ENCODE data around the gene TSPAN18. TPM values are rescaled to one million over a fixed set of nuclear protein-coding genes. Genes with fewer than 3 reads are reported as not detected.

Gene TSPAN18
- polyA plus RNA-seq, 1 experiment: 0.98 TPM

DNA sequence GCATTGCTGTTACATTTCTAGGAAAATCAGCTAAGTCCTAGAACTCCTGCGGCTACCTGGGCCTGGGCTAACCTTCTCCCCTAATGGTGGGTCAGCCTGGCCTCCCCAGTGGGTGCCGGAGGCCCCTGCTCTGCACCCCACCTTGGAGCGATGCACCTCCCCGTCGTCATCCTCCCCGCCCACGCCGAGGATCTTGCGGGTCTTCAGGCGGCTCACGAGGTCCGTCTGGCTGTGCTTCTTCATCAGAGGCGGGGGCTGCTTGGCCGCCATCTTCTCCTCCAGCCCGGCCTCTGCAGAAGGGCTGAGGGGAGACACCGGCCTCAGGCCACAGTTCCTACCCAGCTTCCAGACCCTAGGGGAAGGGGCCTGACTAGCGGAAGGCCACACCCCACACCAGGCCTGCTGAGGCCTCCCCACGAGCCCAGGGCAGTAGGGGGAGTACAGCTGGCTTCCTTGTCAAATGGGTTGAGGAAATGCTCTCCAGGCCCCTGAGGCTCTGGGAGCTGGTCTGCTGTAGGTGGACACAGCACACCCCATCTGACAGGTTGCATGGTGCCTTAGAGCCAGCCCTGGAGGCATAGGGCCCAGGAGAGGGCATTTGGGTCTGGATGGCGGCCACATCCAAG, 211.4 kb downstream of the TSPAN18 start:
- TF ChIP-seq, protein P1, sequence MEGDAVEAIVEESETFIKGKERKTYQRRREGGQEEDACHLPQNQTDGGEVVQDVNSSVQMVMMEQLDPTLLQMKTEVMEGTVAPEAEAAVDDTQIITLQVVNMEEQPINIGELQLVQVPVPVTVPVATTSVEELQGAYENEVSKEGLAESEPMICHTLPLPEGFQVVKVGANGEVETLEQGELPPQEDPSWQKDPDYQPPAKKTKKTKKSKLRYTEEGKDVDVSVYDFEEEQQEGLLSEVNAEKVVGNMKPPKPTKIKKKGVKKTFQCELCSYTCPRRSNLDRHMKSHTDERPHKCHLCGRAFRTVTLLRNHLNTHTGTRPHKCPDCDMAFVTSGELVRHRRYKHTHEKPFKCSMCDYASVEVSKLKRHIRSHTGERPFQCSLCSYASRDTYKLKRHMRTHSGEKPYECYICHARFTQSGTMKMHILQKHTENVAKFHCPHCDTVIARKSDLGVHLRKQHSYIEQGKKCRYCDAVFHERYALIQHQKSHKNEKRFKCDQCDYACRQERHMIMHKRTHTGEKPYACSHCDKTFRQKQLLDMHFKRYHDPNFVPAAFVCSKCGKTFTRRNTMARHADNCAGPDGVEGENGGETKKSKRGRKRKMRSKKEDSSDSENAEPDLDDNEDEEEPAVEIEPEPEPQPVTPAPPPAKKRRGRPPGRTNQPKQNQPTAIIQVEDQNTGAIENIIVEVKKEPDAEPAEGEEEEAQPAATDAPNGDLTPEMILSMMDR (IDR thresholded peaks at IDR 0.05; ENCODE audit: low read depth, low read length): no peak
- H3K27me3 ChIP-seq (ENCODE audit: control insufficient read depth, insufficient read depth, low read length): peaks cover 2% of the 10 kb centered on the region
- no peaks in the 10 kb centered on the region for H3K9me3 ChIP-seq (ENCODE audit: control insufficient read depth, insufficient read depth, low read length)
- ChIA-PET CTCF (interaction anchor here (1.0 to 9.1 kb wide), 5 partner anchors 10 to 194 kb away, joined by 3 to 713 read pairs (median 22); no protein-coding TSS in a partner anchor), POLR2A (interaction anchor here (2.2 kb wide), 1 partner anchor 162 kb away, joined by 6 read pairs; no protein-coding TSS in a partner anchor)
- no peak overlapping the region for H3K4me3 ChIP-seq (ENCODE audit: low read depth, low read length)
- H3K27ac ChIP-seq (ENCODE audit: low read depth, low read length): no peak overlapping the region
- DNase-seq (ENCODE audit: low read depth, low spot score): no peak

DNA sequence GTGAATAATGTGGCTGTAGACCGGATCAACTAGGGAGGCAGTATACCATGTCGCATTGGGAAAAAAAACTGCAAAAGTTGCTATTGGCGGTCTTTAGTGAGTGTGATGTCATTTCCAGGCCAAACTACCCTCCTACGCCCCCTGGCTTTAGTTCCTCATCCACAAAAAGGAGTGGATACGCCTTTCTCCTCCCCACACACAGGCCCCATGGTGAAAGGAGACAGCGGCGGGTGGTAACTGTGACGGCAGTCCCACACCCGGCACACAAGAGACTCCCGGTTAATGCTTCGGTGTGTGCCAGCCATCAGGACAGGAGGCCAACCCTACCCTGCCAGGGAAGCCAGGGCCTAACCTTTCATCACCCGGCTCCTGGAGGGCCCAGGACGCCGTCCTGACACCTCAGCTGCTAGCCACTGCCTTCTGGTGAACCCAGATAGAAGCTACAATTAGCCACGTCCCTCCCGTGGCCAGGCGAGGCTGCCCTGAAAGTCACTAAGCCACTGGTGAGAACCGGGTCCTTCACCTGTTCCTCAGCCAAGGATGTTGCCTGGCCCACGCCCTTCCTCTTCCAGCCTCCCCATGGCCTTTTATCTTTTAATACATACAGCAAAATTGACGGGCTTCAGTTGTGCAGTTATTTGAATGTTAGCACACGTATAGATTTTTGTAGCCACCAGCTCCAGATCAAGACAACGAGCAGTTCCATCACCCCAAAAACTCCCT, 213.1 kb downstream of the TSPAN18 start:
- H3K9me3 ChIP-seq (ENCODE audit: control insufficient read depth, insufficient read depth, low read length): no peaks in the 10 kb centered on the region
- CTCF ChIA-PET: interaction anchor here (0.6 to 9.1 kb wide), 6 partner anchors 8 to 164 kb away, joined by 4 to 713 read pairs (median 5); partner anchors contain the start of gene TP53I11
- DNase-seq (ENCODE audit: low read depth, low spot score): no peak

DNA sequence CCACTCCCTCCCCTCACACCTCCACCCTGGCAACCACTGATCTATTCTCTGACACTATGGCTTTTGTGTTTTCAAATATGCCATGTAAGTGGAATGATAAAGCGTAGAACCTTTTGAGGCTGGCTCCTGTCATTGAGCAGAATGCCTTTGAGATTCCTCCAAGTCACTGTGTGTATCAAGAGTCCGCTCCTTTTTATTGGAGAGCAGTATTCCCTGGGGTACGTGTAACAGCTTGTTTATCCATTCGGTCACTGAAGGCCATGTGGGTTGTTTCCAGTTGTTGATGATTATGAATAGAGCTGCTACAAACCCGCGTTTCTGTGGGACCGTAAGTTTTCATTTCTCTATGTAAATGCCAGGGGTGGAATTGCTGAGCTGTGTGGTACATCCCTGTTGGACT, 213.6 kb downstream of the TSPAN18 start:
- Histone ChIP-seq H3K27me3 (ENCODE audit: control insufficient read depth, insufficient read depth, low read length) (peaks cover 5% of the 10 kb centered on the region), H3K9me3 (ENCODE audit: control insufficient read depth, insufficient read depth, low read length) (no peaks in the 10 kb centered on the region), H3K4me3 (ENCODE audit: low read depth, low read length) (no peak overlapping the region), H3K27ac (ENCODE audit: low read depth, low read length) (no peak overlapping the region)
- TF ChIP-seq, protein P1 (IDR thresholded peaks at IDR 0.05; ENCODE audit: low read depth, low read length): no peak
- DNase-seq (ENCODE audit: low read depth, low spot score): no peak
- CTCF ChIA-PET: interaction anchor here (0.6 to 9.1 kb wide), 7 partner anchors 9 to 164 kb away, joined by 3 to 713 read pairs (median 5); partner anchors contain the start of gene TP53I11
- POLR2A ChIA-PET: no interaction called here

More for the DNA sequence above, 213.1 kb downstream of the TSPAN18 start:
- Histone ChIP-seq H3K27ac (ENCODE audit: low read depth, low read length) (no peak overlapping the region), H3K27me3 (ENCODE audit: control insufficient read depth, insufficient read depth, low read length) (peaks cover 5% of the 10 kb centered on the region), H3K4me3 (ENCODE audit: low read depth, low read length) (no peak overlapping the region)
- TF ChIP-seq, protein P1 (IDR thresholded peaks at IDR 0.05; ENCODE audit: low read depth, low read length): peak; percentile 34
- POLR2A ChIA-PET: no interaction called here

DNA sequence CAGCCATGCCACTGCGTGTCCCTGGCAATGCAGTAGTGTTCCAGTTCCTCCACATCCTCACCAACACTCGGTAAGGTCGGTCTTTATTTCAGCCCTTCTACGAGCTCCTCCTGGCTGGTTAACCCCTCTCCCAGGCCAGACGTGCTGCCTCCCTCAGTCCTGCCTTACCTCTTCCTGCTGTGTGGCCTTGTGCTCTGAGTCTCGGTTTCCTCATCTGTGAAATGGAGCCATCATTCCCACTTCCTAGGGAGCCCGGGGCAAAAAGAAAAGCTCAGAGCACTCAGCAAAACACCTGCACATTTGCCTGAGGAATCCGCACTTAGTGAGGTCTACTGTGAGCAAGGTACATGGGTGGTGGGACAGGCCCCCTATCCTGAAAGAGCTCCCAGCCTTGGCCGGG, 214.1 kb downstream of the TSPAN18 start:
- no peak for DNase-seq (ENCODE audit: low read depth, low spot score)
- H3K27me3 ChIP-seq (ENCODE audit: control insufficient read depth, insufficient read depth, low read length): peaks cover 5% of the 10 kb centered on the region
- H3K27ac ChIP-seq (ENCODE audit: low read depth, low read length): no peak overlapping the region
- H3K4me3 ChIP-seq (ENCODE audit: low read depth, low read length): no peak overlapping the region
- TF ChIP-seq, protein P1 (IDR thresholded peaks at IDR 0.05; ENCODE audit: low read depth, low read length): no peak
- no peaks in the 10 kb centered on the region for H3K9me3 ChIP-seq (ENCODE audit: control insufficient read depth, insufficient read depth, low read length)
- ChIA-PET CTCF (interaction anchor here (0.6 to 9.1 kb wide), 6 partner anchors 9 to 163 kb away, joined by 3 to 713 read pairs (median 5); partner anchors contain the start of gene TP53I11), POLR2A (no interaction called here)
